ENCODE measurements around the gene PCNX4.

GRCh38 chr14:60089221-60089620 is 2.5 kb upstream of the PCNX4 start:
- TF ChIP-seq POLR2AphosphoS5 (IDR thresholded peaks at IDR 0.05; ENCODE audit: low read depth, low read length) (no peak), TAF1 (IDR thresholded peaks at IDR 0.05; ENCODE audit: borderline replicate concordance, insufficient read depth, low read length) (no peak)

Data from PFSK-1 (cell line).